SK-N-SH treated with all-trans-retinoic acid at 6 μM for 48 hours (cell line): ENCODE measurements around the gene PCK1.

ENCODE experiments used
- ATAC-seq: fragments of 200-7000 bp; cut with Tn5 transposase; 3 replicates; pipeline ENCODE4 v1.9.1; 2020; ENCODE audit warnings: mild to moderate bottlenecking, moderate library complexity
- ARNTL ChIP-seq: fragments of 450-650 bp; formaldehyde crosslinking; IDR thresholded peaks from 2 replicates; pipeline ENCODE4 v1.5.0; 2020; ENCODE audit warnings: low read depth, mild to moderate bottlenecking, moderate library complexity, borderline replicate concordance
- CREB5 ChIP-seq: fragments of 250-450 bp; sonication (Bioruptor Pico); IDR thresholded peaks from 2 replicates; pipeline ENCODE4 v1.5.1; 2020; ENCODE audit warnings: low read depth, mild to moderate bottlenecking, moderate library complexity
- CSRNP3 ChIP-seq: fragments of 250-450 bp; sonication (Bioruptor Pico); IDR thresholded peaks from 2 replicates; pipeline ENCODE4 v1.5.1; 2021; ENCODE audit warnings: mild to moderate bottlenecking, moderate library complexity
- ESRRG ChIP-seq: fragments of 250-450 bp; sonication (Bioruptor Pico); IDR thresholded peaks from 2 replicates; pipeline ENCODE4 v1.6.1; 2021; ENCODE audit warnings: mild to moderate bottlenecking
- GLIS3 ChIP-seq: fragments of 250-450 bp; sonication (Bioruptor Pico); IDR thresholded peaks from 2 replicates; pipeline ENCODE4 v1.5.0; 2020; ENCODE audit warnings: mild to moderate bottlenecking, moderate library complexity
- ISL1 ChIP-seq: fragments of 250-450 bp; sonication (Bioruptor Pico); IDR thresholded peaks from 2 replicates; pipeline ENCODE4 v2.1.2; 2022; ENCODE audit warnings: mild to moderate bottlenecking, moderate library complexity
- OSR1 ChIP-seq: fragments of 250-450 bp; sonication (Bioruptor Pico); IDR thresholded peaks from 2 replicates; pipeline ENCODE4 v1.8.0; 2022; ENCODE audit warnings: moderate library complexity, mild to moderate bottlenecking, inconsistent platforms
- PATZ1 ChIP-seq: fragments of 250-450 bp; sonication (Bioruptor Pico); IDR thresholded peaks from 2 replicates; pipeline ENCODE4 v1.8.0; 2020; ENCODE audit warnings: mild to moderate bottlenecking, moderate library complexity, borderline replicate concordance
- PPARA ChIP-seq: fragments of 250-450 bp; sonication (Bioruptor Pico); IDR thresholded peaks from 2 replicates; pipeline ENCODE4 v1.5.0; 2020; ENCODE audit warnings: mild to moderate bottlenecking, borderline replicate concordance
- RARB ChIP-seq: fragments of 250-450 bp; sonication (Bioruptor Pico); IDR thresholded peaks from 2 replicates; pipeline ENCODE4 v1.8.0; 2021; ENCODE audit warnings: mild to moderate bottlenecking, moderate library complexity
- SNAI2 ChIP-seq: fragments of 250-450 bp; sonication (Bioruptor Pico); IDR thresholded peaks from 2 replicates; pipeline ENCODE4 v1.5.0; 2020; ENCODE audit warnings: mild to moderate bottlenecking, moderate library complexity
- TOX ChIP-seq: fragments of 250-450 bp; sonication (Bioruptor Pico); IDR thresholded peaks from 2 replicates; pipeline ENCODE4 v1.8.0; 2021; ENCODE audit warnings: mild to moderate bottlenecking, moderate library complexity, borderline replicate concordance
- TSHZ2 ChIP-seq: fragments of 250-450 bp; sonication (Bioruptor Pico); IDR thresholded peaks from 2 replicates; pipeline ENCODE4 v1.5.0; 2020; ENCODE audit warnings: mild to moderate bottlenecking, moderate library complexity
- ZC3H10 ChIP-seq: fragments of 250-450 bp; sonication (Bioruptor Pico); IDR thresholded peaks from 2 replicates; pipeline ENCODE4 v1.5.1; 2021; ENCODE audit warnings: mild to moderate bottlenecking, moderate library complexity
- ZFP3 ChIP-seq: fragments of 250-450 bp; sonication (Bioruptor Pico); IDR thresholded peaks from 2 replicates; pipeline ENCODE4 v1.5.0; 2020; ENCODE audit warnings: mild to moderate bottlenecking, moderate library complexity
- ZFP30 ChIP-seq: fragments of 450-650 bp; formaldehyde crosslinking; IDR thresholded peaks from 2 replicates; pipeline ENCODE4 v1.5.0; 2022; ENCODE audit warnings: mild to moderate bottlenecking, moderate library complexity
- ZNF70 ChIP-seq: fragments of 450-650 bp; formaldehyde crosslinking; IDR thresholded peaks from 2 replicates; pipeline ENCODE4 v1.5.0; 2020; ENCODE audit warnings: mild to moderate bottlenecking, moderate library complexity

Gene PCK1

GRCh38 chr20:57589123-57589727, 28.3 kb downstream of the PCK1 start:
- TF ChIP-seq RARB (CRISPR knock-in tag): no peak
- no peak for TF ChIP-seq TSHZ2 (CRISPR knock-in tag)
- no peak for TF ChIP-seq ZC3H10
- TF ChIP-seq PATZ1: no peak
- TF ChIP-seq PPARA (CRISPR knock-in tag): no peak
- TF ChIP-seq ZFP3 (CRISPR knock-in tag): no peak
- no peak for TF ChIP-seq ARNTL (CRISPR knock-in tag)
- no peak for TF ChIP-seq ESRRG (CRISPR knock-in tag)
- TF ChIP-seq ZFP30 (CRISPR knock-in tag): no peak
- no peak for TF ChIP-seq OSR1 (CRISPR knock-in tag)
- TF ChIP-seq TOX (CRISPR knock-in tag): no peak
- no peak for ATAC-seq

GRCh38 chr20:57589728-57590484, 29.0 kb downstream of the PCK1 start:
- ATAC-seq: no peak
- no peak for TF ChIP-seq TOX (CRISPR knock-in tag)
- no peak for TF ChIP-seq CSRNP3 (CRISPR knock-in tag)
- no peak for TF ChIP-seq PATZ1
- TF ChIP-seq RARB (CRISPR knock-in tag): no peak
- TF ChIP-seq GLIS3 (CRISPR knock-in tag): no peak
- no peak for TF ChIP-seq ZFP3 (CRISPR knock-in tag)
- TF ChIP-seq CREB5 (CRISPR knock-in tag): no peak
- no peak for TF ChIP-seq TSHZ2 (CRISPR knock-in tag)
- TF ChIP-seq PPARA (CRISPR knock-in tag): no peak
- no peak for TF ChIP-seq ZNF70 (CRISPR knock-in tag)
- no peak for TF ChIP-seq ARNTL (CRISPR knock-in tag)
- TF ChIP-seq OSR1 (CRISPR knock-in tag): no peak
- no peak for TF ChIP-seq ZC3H10
- TF ChIP-seq ISL1 (CRISPR knock-in tag): no peak
- TF ChIP-seq SNAI2: no peak
